NCI-H2029 treated with DMSO at 0.1 percent for 48 hours (cell line): ENCODE measurements around the gene CARD14.
"Not testable (repeated sequence)": the region's sequence is repeated elsewhere in the genome, so short reads cannot be mapped to it uniquely, and the experiment has no call there.

Experiments
- DNase-seq: peaks from one replicate; lab custom pipeline; 2025; lab: John Stamatoyannopoulos, UW

The CARD14 gene

DNA sequence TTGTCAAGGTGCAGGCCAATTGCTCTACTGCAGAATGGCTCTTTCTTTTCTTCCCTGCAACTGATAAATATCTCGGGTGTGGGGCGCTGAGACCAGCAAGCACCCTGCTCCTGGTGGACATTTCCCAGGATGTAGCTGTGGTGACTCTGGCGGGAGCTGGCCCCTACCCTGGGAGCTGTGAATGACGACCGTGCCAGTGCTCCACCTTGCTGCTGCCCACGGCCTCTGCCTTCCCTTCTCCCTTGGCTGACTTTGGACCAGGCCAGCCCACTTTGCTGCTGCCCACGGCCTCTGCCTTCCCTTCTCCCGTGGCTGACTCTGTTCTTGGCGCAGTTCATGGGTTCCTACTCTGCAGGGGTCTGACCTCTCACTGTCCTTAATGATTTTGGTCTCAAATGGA lies 16.1 kb downstream of the CARD14 start:
- no peak for DNase-seq

DNA sequence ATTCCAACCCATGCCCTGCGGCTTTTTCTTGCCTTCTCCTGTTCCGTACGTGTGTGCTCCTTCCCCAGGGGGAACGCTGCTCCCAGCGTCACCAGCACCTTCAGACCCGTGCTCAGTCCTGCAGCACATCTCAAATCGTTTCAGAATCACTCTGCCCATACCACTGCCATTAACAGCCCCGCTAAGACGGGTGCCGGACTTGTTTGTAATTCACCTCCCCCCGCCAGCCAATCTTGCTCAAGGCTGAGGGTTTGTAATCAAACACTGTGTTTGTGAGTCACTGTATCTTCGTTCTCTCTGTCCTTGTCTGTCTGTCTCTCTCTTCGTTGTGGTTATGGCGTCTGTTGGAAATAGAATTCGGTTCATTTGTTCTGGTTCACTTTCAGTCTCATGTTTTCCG lies 17.3 kb downstream of the CARD14 start:
- DNase-seq = no peak

DNA sequence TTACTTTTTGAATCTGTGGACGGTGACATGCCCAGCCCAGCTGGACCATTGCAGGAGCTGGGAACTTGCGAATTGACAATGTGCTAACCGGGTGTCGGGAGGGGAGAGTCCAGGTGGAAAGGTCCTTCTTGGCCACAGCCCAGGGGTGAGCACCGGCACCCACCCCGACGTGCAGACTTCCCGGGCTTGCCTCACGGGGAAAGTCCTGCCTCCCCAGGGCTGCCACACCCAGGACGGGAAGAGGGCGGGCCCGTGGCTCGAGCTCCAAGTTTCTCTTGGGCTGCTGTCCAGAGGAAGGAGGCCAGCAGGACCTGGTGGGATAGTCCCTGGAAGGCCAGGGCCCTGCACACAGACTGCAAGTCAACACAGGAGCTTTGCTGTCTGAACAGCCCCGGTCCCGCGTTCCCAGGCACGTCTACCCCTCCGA lies 17.7 kb downstream of the CARD14 start:
- DNase-seq = no peak

DNA sequence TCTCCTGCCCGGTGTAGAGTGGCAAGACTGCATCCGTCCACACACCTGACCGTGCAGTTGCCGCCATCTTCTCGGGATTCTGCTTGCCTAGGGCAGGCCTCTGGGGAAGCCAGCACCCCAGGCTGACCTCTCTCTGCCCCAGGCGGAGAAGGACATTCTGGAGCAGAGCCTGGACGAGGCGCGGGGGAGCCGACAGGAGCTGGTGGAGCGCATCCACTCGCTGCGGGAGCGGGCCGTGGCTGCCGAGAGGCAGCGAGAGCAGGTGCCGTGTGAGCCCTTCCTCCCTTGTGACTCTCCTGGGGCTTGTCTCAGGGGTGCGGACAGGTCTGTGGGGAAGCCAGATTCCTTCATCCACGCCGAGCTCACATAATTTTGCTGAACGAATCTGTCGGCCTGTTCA lies 19.8 kb downstream of the CARD14 start:
- no peak for DNase-seq

DNA sequence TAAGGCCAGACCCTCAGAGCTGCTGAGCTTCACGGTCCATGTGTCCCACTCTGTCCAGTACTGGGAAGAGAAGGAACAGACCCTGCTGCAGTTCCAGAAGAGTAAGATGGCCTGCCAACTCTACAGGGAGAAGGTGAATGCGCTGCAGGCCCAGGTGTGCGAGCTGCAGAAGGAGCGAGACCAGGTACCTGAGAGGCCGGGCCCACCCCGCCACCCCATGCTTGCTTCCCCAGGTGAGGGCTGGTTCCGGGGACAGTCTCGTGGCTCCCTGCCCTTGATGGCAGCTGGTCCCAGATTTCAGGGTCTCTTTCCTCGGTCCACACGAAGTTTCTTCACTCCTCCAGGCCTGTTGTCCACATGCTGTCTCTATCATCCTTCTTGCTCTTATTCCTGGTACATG lies 20.9 kb downstream of the CARD14 start:
- no peak for DNase-seq

DNA sequence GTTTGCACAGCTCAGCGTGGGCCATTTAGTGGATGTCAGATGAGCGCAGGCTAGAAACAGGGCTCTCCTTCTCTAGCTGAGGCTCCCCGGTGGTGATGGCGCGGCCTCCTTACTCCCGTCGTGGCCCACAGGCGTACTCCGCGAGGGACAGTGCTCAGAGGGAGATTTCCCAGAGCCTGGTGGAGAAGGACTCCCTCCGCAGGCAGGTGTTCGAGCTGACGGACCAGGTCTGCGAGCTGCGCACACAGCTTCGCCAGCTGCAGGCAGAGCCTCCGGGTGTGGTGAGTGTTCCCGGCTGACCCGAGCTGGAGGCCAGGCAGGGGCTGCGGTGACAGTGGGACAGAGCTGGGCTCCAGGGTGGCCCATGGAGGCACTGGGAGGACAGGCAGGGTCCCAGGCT lies 21.4 kb downstream of the CARD14 start:
- DNase-seq = no peak

- DNase-seq = no peak
Observed at GRCh38 chr17:80191865-80192661, 22.2 kb downstream of the CARD14 start.

DNA sequence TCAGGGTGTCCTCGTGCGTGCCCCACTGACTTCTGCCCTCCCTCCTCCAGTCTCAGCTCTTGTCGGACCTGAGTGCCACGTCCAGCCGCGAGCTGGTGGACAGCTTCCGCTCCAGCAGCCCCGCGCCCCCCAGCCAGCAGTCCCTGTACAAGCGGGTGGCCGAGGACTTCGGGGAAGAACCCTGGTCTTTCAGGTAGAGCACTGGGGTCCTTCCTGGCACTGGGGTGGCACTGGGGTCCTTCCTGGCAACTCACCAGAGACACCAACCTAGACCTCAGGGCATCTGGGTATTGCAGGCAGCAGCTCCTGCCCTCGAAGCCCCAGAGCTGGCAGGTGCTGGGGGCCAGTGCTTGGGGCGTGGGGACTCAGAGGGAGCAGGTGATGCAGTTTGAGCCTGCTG lies 25.3 kb downstream of the CARD14 start:
- no peak for DNase-seq

- no peak for DNase-seq
Observed at GRCh38 chr17:80195671-80196529, 26.1 kb downstream of the CARD14 start.

GRCh38 chr17:80196652-80197051 lies 26.8 kb downstream of the CARD14 start:
- DNase-seq = no peak

- DNase-seq = no peak
Observed at GRCh38 chr17:80198144-80198661, 28.4 kb downstream of the CARD14 start.

DNA sequence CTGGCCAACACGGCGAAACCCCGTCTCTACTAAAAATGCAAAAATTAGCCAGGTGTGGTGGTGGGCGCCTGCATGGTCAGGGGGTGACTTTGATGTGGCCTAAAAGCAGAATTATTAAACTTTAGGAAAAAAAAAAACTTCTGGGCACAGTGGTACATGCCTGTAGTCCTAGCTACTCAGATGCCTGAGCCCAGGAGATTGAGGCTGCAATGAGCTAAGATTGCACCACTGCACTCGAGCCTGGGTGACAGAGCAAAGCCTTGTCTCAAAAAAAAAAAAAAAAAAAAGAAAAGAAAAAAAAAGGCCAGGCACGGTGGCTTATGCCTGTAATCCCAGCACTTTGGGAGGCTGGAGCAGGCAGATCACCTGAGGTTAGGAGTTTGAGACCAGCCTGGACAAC lies 29.5 kb downstream of the CARD14 start:
- DNase-seq = not testable (repeated sequence)

DNA sequence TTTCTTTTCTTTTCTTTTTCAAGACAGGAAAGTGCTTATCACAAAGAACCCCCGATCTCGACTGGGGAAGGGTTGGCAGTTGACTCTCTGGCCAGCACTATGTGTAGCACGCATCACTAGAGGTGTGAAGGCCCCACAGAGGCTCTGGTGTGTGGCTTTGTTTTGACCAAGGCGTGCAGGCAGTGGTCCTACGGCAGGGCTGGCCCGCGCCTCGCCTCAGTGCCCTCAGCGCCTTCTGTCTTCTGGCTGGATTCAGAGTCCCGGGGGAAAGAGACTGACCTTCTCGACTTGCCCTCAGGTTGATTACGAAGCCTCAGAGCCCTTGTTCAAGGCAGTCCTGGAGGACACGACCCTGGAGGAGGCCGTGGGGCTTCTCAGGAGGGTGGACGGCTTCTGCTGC lies 31.6 kb downstream of the CARD14 start:
- no peak for DNase-seq

- no peak for DNase-seq
Observed at GRCh38 chr17:80202197-80202596, 32.4 kb downstream of the CARD14 start.

- no peak for DNase-seq
Observed at GRCh38 chr17:80203471-80203963, 33.7 kb downstream of the CARD14 start.

DNA sequence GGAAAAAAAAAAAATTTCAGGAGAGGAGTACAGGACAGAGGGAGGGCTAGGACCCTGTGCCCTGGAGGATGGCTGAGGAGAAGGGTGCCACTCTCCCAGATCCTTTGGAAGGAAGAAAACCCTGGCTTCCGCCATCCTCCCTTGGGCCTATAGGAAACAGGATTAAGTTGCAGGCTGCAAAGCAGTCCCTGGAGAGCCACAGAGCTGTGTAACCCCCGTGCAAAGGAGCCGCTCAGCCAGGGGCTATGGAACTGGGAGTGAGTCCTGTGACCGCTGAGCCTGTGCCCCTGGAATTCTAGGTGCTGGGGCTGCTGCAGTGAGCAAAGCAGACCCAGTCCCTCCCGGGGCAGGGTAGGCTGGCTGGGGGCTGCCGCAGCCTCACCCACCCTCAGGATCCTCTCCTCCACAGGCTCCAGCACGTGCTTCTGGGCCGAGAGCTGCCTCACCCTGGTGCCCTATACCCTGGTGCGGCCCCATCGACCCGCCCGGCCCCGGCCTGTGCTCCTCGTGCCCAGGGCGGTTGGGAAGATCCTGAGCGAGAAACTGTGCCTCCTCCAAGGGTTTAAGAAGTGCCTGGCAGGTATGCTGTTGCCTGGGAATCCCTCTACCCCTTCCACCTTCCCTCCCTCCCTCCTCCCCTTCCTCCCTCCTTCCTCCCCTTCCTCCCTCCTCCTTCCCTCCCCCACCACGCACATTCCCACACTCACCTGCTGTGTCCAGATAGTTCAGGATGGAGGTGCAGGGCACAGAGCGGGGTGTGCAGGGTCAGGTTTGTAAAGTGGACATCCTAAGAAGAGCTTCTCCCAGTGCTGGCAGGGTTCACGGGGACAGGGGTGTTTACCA lies 35.0 kb downstream of the CARD14 start:
- no peak for DNase-seq

- no peak for DNase-seq
Observed at GRCh38 chr17:80205811-80206210, 36.0 kb downstream of the CARD14 start.

DNA sequence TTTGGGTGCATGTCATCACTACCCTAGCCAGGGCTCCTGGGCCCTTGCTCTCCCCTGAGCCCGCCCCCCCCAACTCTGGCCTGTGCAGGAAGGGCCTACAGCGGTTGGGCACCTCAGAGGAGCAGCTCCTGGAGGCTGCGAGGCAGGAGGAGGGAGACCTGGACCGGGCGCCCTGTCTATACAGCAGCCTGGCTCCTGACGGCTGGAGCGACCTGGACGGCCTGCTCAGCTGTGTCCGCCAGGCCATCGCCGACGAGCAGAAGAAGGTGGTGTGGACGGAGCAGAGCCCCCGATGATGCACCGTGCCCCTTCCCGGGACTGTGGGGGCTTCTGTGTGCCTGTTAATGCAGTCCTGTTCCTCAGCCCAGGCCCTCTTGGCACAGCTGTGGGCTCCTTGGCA lies 38.2 kb downstream of the CARD14 start:
- no peak for DNase-seq

- DNase-seq = no peak
Observed at GRCh38 chr17:80209765-80210164, 39.9 kb downstream of the CARD14 start.

DNA sequence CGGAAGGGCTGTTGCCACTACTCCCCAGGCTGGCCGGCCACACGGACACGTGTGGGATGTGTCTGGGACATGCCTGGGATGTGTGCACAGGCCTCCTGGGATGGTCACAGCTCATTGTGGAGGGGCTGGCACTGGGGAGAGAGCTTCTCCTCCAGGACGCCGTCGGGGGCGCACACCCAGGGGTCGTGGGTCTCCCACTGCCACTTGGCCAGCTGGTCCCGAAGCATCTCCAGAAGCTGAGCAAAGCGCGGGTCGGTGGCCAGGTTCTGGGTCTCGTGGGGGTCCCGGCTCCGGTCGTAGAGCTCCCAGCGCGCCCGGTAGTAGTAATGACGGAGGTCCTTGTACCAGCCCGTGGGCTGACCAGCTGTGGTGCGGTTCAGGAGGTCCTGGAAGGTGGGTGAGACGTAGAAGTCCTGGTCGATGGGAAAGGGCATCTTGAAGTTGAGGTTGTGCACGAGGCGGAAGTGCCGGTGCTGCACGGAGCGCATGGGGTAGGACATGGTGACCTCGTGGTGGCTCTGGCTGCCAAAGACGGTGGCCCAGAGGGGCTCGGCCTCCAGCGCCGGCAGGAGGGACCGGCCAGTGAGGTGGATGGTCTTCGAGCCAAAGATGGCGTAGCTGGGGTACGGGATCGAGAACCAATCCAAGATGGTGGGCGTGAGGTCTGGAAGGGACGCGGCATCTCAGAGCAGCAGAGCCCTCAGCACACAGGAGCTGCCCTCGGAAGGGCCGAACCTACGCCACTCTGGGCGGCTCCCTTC lies 40.7 kb downstream of the CARD14 start:
- no peak for DNase-seq

- DNase-seq = no peak
Observed at GRCh38 chr17:80212109-80212508, 42.3 kb downstream of the CARD14 start.
